ENCODE measurements around the gene MINDY3.

- TF ChIP-seq CTCF (IDR thresholded peaks at IDR 0.05) (no peak), POLR2A (IDR thresholded peaks at IDR 0.05) (no peak)
Observed at GRCh38 chr10:15783941-15784636, 76.2 kb downstream of the MINDY3 start.
